Measurements from ENCODE around the gene LNX2. TPM values are rescaled to one million over a fixed set of nuclear protein-coding genes. Genes with fewer than 3 reads are reported as not detected.

Gene LNX2
- total and polyA plus RNA-seq, 9 donors: 3.6 to 9.8 (median 7.8) TPM

- H3K4me1 ChIP-seq (ENCODE audit: insufficient read depth): no peaks in the 10 kb centered on the region
- intact Hi-C loops (cut with DNase I): no loop called here
Measured at GRCh38 chr13:27574661-27575060, 45.7 kb downstream of the LNX2 start.

GRCh38 chr13:27573265-27573664 lies 47.1 kb downstream of the LNX2 start:
- Histone ChIP-seq H3K4me3 (no peak overlapping the region), H3K4me1 (ENCODE audit: insufficient read depth) (no peaks in the 10 kb centered on the region), H3K9me3 (no peaks in the 10 kb centered on the region), H3K27me3 (no peaks in the 10 kb centered on the region), H3K27ac (no peak overlapping the region), H3K36me3 (no peaks in the 10 kb centered on the region)
- TF ChIP-seq POLR2A (IDR thresholded peaks at IDR 0.05) (no peak), EP300 (IDR thresholded peaks at IDR 0.05) (no peak), CTCF (IDR thresholded peaks at IDR 0.05) (no peak)
- intact Hi-C loops (cut with DNase I): no loop called here
- no peak for DNase-seq
- 81 to 85% (median 84%) methylated on average over 2 of the region's 2 CpGs for WGBS, 3 donors

More at GRCh38 chr13:27574661-27575060, 45.7 kb downstream of the LNX2 start:
- Histone ChIP-seq H3K27me3 (no peaks in the 10 kb centered on the region), H3K9me3 (no peaks in the 10 kb centered on the region), H3K36me3 (no peaks in the 10 kb centered on the region), H3K4me3 (no peak overlapping the region), H3K27ac (no peak overlapping the region)
- TF ChIP-seq POLR2A (IDR thresholded peaks at IDR 0.05) (no peak), CTCF (IDR thresholded peaks at IDR 0.05) (no peak), EP300 (IDR thresholded peaks at IDR 0.05) (no peak)
- no peak for DNase-seq
- 89 to 97% (median 94%) methylated on average over 1 of the region's 1 CpG for whole genome bisulfite sequencing, 3 donors

GRCh38 chr13:27572234-27572901 lies 48.0 kb downstream of the LNX2 start:
- intact Hi-C loops (cut with DNase I): no loop called here
- no peak for DNase-seq
- no peak overlapping the region for H3K4me3 ChIP-seq
- no peak for TF ChIP-seq POLR2A (IDR thresholded peaks at IDR 0.05)
- no peak for TF ChIP-seq EP300 (IDR thresholded peaks at IDR 0.05)
- TF ChIP-seq CTCF (IDR thresholded peaks at IDR 0.05): no peak
- no peaks in the 10 kb centered on the region for H3K4me1 ChIP-seq (ENCODE audit: insufficient read depth)
- H3K9me3 ChIP-seq: no peaks in the 10 kb centered on the region
- H3K27me3 ChIP-seq: no peaks in the 10 kb centered on the region
- no peaks in the 10 kb centered on the region for H3K36me3 ChIP-seq
- no peak overlapping the region for H3K27ac ChIP-seq

- TF ChIP-seq CTCF (IDR thresholded peaks at IDR 0.05) (no peak), EP300 (IDR thresholded peaks at IDR 0.05) (no peak), POLR2A (IDR thresholded peaks at IDR 0.05) (no peak)
- Histone ChIP-seq H3K9me3 (no peaks in the 10 kb centered on the region), H3K4me3 (no peak overlapping the region), H3K4me1 (ENCODE audit: insufficient read depth) (no peaks in the 10 kb centered on the region), H3K27ac (no peak overlapping the region), H3K27me3 (no peaks in the 10 kb centered on the region), H3K36me3 (no peaks in the 10 kb centered on the region)
- no peak for DNase-seq
- 89 to 98% (median 93%) methylated on average over 1 of the region's 1 CpG for WGBS, 3 donors
- intact Hi-C loops (cut with DNase I): no loop called here
Measured at GRCh38 chr13:27570906-27571305, 49.4 kb downstream of the LNX2 start.
